Measurements from ENCODE around the gene SPATA25.
A peak's percentile ranks its signal among the peaks of the same experiment; 100 is the strongest.

The SPATA25 gene

DNA sequence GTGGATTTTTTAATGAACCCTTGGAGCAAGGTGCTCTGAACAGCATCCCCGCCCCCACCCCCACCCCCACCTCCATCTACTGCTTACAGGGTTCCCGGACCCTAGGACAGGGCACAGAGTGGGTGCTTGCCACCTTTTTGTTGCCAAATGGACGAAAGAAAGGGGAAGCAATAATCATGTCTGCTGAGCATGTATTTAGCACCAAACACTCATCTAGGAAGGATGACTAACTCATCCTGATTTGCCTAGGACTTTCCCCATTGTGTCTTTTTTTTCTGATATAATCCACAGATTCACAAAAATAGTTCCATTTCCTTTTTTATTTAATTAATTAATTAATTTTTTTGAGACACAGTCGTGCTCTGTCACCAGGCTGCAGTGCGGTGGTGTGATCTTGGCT lies 25.7 kb upstream of the SPATA25 start:
- POLR2A ChIA-PET (ENCODE audit: low non-redundant PET) = no interaction called here
- no peak for DNase-seq (ENCODE audit: low spot score)
- CTCF ChIA-PET = no interaction called here
- TF ChIP-seq, protein P1, sequence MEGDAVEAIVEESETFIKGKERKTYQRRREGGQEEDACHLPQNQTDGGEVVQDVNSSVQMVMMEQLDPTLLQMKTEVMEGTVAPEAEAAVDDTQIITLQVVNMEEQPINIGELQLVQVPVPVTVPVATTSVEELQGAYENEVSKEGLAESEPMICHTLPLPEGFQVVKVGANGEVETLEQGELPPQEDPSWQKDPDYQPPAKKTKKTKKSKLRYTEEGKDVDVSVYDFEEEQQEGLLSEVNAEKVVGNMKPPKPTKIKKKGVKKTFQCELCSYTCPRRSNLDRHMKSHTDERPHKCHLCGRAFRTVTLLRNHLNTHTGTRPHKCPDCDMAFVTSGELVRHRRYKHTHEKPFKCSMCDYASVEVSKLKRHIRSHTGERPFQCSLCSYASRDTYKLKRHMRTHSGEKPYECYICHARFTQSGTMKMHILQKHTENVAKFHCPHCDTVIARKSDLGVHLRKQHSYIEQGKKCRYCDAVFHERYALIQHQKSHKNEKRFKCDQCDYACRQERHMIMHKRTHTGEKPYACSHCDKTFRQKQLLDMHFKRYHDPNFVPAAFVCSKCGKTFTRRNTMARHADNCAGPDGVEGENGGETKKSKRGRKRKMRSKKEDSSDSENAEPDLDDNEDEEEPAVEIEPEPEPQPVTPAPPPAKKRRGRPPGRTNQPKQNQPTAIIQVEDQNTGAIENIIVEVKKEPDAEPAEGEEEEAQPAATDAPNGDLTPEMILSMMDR (conservative IDR thresholded peaks at IDR 0.05; ENCODE audit: low read depth) = no peak
- H3K27ac ChIP-seq = peak overlapping the region; percentile 79

DNA sequence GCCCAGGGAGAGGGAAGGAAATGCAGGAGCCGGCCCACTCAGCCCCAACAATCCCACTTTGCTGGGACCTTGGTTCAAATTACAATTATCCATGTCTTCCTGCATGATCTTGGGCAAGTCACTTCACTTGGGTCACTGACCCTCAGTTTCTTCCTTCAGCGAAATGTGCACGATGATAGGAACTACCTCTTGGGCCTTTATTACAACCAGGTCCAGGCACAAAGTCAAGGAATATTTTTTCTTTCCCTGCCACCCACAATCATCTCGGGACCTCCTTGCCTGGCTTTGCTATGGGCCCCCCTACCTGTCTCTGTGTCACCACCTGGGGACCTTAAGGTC lies 24.9 kb upstream of the SPATA25 start:
- ChIA-PET CTCF (no interaction called here), POLR2A (ENCODE audit: low non-redundant PET) (no interaction called here)
- no peak for DNase-seq (ENCODE audit: low spot score)
- peak overlapping the region; percentile 79 for H3K27ac ChIP-seq
- TF ChIP-seq, protein P1 (conservative IDR thresholded peaks at IDR 0.05; ENCODE audit: low read depth) = no peak

DNA sequence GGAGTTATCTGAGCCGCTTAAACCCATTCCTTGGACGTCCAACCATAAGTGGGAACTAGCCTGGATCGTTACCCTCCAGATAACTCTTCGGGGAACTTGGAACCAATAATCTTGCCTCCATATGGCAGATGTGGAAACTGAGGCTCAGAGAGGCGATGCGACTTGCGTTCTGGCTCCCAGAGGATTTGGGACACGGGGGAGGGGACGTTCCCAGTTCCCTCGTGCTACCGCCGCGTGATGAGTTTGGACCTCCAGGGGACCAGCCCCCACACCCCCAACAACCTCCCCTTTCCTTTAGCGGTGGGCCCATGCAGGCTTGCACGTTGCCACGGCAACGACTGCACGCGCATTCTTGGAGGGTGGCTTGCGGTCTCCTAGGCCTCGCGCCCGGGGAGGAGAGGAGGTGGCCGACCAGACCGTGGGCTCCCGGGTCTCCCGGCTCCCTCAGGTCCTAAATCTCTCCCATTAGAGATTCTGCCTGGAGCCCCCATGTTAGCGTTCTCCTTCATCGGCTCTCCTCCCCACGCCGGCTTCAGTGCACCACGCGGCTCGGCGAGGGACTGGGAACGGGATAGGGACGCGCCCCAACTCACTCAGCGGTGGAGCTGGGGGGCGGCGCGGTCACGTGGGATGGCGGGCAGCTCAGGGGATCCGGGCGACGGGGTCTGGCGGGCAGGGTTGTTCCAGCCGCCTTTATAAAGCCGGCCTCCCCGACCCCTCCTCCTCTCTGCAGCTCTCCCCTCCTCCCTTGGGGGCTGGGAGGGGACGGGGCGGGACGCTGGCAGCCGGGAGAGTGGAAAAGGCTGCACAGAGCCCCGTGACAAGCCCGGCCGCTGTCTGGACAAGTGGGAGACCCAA lies 24.3 kb upstream of the SPATA25 start, which contains the start of gene PLTP:
Gene PLTP, minus strand, starts transcription at position 670 of the 858 bp plus-strand sequence. CDS start 703 bp downstream, outside the sequence.
- peak within 1 kb of the TSS; percentile 79 for H3K27ac ChIP-seq
- ChIA-PET CTCF (no interaction called here), POLR2A (ENCODE audit: low non-redundant PET) (no interaction called here)
- TF ChIP-seq, protein P1 (conservative IDR thresholded peaks at IDR 0.05; ENCODE audit: low read depth) = no peak
- no peak for DNase-seq (ENCODE audit: low spot score)

DNA sequence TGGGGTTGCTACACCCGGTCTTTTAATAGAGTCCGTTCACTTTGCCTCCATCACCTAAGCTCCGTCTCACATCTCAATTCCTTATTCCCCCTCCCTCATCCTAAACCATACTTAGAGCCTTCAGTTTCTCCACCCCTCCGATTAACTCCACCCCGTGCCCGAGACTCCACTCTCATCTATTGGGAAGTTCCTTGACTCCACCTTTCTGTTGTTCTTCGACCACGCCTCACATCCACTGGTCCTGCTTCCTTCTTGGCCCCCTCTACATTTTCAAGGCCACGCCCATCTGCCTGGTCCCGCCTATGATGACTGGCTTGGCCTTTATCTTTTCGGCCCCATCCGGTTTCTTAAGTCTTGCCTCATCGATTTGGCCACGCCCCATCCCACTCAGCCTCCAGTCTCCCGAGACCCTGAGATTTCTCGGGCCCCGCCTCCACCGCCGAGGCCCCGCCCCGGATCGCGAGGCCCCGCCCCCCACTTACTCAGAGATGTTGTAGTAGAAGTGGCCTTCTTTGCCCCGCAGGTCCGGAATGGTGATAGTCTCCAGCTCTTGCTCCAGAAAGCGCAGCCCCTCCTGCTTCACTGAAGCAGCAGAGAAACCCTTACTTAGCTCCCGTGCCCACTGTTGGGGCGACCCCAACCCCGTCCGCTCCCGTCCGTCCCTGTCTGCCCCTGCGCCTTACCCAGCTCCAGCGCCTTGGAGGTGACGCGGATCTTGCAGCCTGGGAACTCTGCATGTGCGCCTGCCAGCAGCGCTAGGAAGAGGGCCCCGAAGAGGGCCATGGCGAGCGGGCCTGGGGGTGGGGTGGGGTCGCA lies 23.5 kb upstream of the SPATA25 start:
- H3K27ac ChIP-seq = peak overlapping the region; percentile 79
- POLR2A ChIA-PET (ENCODE audit: low non-redundant PET) = no interaction called here
- TF ChIP-seq, protein P1 (conservative IDR thresholded peaks at IDR 0.05; ENCODE audit: low read depth) = no peak
- CTCF ChIA-PET = interaction anchor here (1.0 kb wide), 1 partner anchor 103 kb away, joined by 5 read pairs; no protein-coding TSS in a partner anchor
- DNase-seq (ENCODE audit: low spot score) = peak; percentile 99

DNA sequence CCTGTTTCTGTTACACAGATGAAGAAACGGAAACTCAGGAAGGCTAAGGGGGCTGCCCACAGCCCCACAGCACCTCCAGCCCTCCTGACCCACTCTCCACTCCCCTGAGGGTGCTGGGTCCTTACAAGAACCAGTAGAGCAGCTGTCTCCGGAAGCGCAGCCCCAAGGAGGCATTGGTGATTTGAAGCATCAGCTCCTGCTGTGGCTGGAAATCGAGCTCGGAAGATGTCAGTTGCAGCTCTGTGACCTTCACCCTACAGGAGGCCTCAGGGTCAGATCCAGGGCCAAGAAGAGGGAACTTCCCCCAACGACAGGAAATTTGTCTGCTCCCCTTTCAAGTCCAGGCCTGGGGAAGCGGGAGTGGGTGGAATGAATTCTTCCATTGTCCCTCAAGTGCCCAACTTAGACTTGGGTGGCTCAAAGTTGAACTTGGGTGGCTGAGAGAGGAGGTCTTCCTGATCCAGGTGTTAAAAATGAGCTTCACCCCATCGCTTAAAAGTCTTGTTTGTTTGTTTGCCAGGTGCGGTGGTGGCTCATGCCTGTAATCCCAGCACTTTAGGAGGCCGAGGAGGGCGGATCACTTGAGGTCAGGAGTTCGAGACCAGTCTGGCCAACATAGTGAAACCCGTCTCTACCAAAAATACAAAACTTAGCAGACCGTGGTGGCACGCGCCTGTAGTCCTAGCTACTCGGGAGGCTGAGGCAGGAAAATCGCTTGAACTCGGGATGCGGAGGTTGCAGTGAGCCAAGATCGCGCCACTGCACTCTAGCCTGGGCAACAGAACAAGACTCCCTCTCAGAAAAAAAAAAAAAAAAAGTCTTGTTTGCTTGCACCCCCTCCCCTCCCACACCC lies 22.6 kb upstream of the SPATA25 start:
- TF ChIP-seq, protein P1 (conservative IDR thresholded peaks at IDR 0.05; ENCODE audit: low read depth) = no peak
- H3K27ac ChIP-seq = peak overlapping the region; percentile 79
- POLR2A ChIA-PET (ENCODE audit: low non-redundant PET) = interaction anchor here (0.6 kb wide), 1 partner anchor 446 kb away, joined by 3 read pairs; no protein-coding TSS in a partner anchor
- CTCF ChIA-PET = interaction anchor here (0.6 to 1.0 kb wide), 2 partner anchors 15 to 104 kb away, joined by 5 read pairs; no protein-coding TSS in a partner anchor
- DNase-seq (ENCODE audit: low spot score) = no peak

Data from RWPE1 (cell line).